Measurements from ENCODE around the gene TRIM15.

GRCh38 chr6:30156262-30156599, 7.1 kb upstream of the TRIM15 start:
- TF ChIP-seq MAX (IDR thresholded peaks at IDR 0.05; ENCODE audit: low read depth, low read length) = no peak
- TF ChIP-seq CTCF (IDR thresholded peaks at IDR 0.05; ENCODE audit: low read depth, low read length) = no peak

Data from NB4 (cell line).